Activated CD8-positive, alpha-beta memory T cell treated with anti-CD3 and anti-CD28 coated beads for 36 hours (primary cell): ENCODE results near the gene PKNOX2. TPM values are rescaled to one million over a fixed set of nuclear protein-coding genes. Genes with fewer than 3 reads are reported as not detected.

Experiments
- CTCF ChIA-PET: fragments of 350-600 bp; sonication (Branson Sonifier 250); formaldehyde crosslinking; loops from one replicate; lab custom pipeline; 2021; ENCODE audit warnings: antibody characterized with exemption; lab: Charles Lee
- POLR2A ChIA-PET: fragments of 350-600 bp; sonication (Branson Sonifier 250); formaldehyde crosslinking; loops from one replicate; lab custom pipeline; 2021; ENCODE audit warnings: antibody characterized with exemption; lab: Charles Lee
- total RNA-seq, 2 experiments: library from RNA; stranded (reverse); gene quantifications; one replicate each; pipeline ENCODE4 v1.2.3, GENCODE V29; 2021

PKNOX2 gene
- total RNA-seq, 2 experiments from 2014 or later: not detected

DNA sequence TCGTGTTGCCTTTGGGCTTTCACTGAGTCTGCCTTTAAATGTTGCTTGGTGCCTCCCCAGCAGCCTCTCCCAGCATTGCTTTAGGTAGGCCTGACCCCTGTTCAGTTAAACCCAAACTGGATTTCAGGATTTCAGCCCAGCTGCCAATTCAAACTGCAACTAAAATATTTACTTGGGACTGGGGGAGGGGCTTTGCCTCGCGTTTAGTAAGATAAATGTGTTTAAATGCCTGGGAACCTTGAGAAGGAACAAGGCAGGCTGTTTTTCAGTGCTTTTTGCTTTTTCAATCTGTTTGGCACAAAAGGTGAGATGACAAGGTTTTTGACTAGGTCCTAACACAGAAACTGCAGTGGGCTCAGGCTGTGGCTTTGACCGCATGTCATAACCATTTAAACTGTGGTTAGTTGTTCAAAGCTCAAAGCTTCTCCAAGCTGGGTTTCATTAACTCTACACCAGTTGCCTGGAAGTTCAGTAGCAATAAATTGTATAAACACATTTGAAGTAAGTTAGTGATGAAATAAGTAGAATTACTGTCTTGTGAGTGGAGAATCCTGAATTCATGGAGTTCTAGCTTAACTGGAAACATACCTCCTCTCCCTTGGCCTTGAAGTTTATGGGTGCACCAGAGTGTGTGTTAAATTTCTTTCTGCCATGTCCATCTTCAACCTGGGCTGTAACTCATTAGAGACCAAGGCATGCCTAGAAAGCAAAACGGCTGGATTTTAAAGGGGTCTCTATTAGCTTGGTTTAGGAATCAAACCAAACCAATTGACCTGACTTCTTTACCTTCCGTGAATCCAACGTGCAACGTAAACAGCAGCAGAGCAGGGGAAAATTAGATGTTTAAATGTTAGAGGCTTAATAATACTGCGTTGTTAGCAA, 3.6 kb downstream of the PKNOX2 start:
- POLR2A ChIA-PET: interaction anchor here (0.5 kb wide), 1 partner anchor 216 kb away, joined by 4 read pairs; no protein-coding TSS in a partner anchor
- CTCF ChIA-PET: interaction anchor here (0.6 kb wide), 1 partner anchor 178 kb away, joined by 3 read pairs; no protein-coding TSS in a partner anchor

DNA sequence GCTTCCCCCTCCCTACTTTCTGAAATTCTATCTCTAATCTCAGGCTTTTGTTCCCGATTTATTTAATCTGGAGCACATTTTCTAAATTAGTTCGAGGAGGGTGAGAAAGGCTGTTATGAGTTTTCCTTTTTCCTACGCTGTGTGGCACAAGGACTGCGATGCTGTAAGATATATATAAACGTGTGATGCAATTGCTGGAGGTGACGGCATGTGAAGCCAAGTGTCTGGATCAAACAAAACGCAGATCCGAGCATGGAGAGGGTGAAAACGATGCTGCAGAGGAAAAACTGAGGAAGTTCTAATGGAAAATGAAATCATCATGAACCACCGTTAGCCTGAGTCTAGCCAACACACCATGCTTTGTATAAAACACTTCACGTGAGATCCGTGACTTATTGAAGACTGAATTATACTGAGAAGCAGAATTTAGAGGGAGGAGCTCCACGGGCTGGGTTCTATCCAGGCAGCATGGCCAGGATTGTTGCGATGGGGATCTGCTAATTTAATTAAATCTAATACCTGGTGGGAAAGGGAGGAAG, 4.4 kb downstream of the PKNOX2 start:
- CTCF ChIA-PET: no interaction called here
- POLR2A ChIA-PET: no interaction called here

DNA sequence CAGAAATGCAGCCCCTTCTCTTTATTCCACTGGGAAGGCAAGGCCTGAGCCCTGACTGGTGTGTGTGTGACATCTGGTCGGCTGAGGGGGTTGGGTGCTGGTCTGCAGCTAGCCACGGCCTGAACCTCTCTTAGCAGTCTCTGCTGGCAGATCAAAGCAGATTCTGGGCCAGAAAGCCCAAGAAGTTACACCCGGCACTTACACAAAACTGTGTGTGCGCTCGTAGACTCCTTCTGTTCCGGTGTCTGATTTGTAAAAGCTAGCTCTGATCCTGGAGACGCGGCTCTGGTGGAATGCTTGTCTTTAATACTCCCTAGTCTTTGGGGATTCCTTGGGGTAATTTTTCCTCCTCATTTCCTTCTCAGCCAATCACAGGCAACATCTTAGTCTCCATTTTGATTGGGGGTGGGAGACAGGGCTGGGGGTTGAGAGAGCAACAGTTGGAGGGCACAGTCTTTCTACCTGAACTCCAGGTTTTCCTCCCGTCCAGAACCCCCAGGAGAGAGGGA, 5.5 kb downstream of the PKNOX2 start:
- ChIA-PET CTCF (no interaction called here), POLR2A (no interaction called here)

DNA sequence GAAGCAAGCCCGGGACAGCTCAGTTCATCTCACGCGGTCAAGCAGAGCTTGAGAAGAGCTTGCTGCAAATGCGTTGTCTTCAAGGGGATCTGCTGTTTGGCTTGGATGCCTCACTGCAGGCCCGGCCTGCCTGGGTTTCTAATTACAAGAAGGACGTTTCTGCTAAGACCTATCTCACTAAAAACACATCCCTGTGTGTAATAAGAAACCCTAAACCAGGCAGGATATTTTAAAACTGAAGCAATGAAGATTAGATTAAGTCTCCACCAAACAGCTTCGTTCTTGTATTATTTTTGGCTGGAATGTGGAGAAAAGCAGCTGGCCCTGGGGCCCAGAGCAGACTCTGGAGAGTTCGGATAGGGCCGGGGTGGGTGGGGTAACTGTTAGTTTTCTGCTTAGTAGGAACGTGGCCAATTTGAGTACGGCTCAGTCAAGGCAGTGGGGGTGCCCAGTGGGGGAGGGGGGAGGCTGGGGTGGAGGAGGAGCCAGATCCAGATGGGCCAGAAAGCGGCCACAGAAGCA, 6.0 kb downstream of the PKNOX2 start:
- ChIA-PET POLR2A (no interaction called here), CTCF (no interaction called here)

DNA sequence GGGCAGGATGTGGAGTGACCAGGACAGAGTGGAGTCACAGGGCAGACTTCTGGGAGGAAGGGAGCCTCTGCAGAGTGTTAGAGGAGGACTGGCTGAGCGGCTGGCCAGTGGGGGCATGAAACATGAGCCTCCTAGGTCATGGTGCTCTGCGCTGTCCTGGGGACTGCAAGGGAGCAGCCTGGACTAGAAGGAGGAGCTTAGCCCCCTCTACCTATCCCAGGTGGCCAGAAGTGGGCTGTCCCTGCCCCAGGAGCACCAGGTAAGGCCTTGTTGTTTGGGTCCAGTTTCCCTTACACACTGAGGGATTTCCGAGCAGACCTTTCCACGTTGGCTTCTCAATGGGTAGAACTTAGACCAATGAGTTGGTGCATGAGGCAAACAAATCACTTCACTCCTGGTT, 7.4 kb downstream of the PKNOX2 start:
- ChIA-PET CTCF (no interaction called here), POLR2A (no interaction called here)

DNA sequence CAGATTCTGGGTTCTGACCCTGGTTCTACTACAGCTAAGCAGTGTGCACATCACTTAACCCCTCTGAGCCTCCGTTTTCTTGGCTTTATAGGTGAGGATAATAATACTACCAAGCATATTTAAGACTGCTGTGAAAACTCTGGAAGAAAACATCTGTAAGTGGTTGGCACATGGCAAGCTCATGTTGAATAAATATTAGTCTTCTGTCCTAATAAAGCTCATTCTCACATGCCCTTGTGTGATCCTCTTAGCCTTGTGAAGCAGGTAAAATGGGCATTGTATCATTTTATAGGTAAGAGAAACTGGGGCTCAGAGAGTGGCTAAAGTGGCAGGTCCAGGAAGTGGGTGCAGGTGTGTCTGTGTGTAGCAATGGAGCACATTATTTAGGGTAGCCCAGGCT, 8.5 kb downstream of the PKNOX2 start:
- POLR2A ChIA-PET: no interaction called here
- CTCF ChIA-PET: no interaction called here

DNA sequence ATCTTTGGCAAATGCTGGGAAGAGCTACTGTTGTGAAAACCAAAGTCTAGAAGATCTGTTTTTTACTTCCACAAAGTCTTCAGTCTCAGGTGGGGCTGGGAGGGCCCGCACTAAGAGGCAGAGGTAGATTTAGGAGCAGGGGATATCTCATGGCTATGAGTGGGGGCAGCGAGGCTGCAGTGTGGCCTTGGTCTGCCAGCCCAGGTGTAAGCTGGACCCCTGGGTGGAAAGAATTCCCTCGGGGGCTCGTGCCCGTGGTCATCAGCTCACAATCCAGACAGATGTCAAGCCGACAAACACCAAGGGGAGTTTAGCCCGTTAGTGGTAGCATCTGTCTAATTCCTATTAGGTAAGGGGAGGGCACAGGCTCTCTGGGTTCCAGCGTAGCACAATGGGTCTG, 9.0 kb downstream of the PKNOX2 start:
- POLR2A ChIA-PET: no interaction called here
- CTCF ChIA-PET: no interaction called here

DNA sequence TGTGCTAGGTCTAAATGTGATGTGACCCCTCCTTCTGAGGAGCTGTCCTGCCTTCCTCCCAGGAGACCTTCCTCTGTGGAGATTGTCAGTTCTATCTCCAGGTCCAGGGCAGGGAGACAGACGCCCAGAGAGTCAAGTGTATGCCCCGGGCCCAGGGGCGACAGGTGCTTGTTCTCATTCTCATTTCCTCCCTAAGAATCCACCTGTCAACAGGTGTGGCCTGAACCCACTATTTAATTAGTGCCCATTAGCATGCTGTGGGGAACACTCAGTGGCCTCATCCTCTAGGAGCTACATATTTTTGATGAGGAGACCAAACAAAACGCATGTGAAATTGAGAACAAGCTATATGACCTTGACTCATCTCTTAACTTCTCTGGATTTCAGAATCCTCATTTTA, 9.5 kb downstream of the PKNOX2 start:
- ChIA-PET POLR2A (no interaction called here), CTCF (no interaction called here)

DNA sequence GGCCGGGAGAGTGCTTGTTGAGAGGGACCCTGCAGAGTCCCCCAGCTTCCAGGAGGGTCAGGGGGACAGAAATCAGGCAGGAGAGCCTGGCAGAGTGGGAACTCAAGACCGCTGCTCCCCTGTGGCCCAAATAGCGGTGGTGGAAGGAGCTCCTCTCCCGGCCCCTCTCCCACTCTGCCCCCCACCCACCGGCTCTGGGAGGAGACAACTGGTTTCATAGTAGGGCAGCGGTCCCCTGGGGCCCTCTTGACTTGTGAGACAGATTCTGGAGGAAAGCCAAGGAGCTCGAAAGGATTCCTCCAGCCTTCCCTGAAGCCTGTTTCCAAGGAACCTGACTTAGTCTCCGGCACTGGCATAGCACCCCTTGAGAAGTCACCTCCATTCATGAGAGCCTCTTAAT, 10.1 kb downstream of the PKNOX2 start:
- ChIA-PET CTCF (no interaction called here), POLR2A (no interaction called here)

DNA sequence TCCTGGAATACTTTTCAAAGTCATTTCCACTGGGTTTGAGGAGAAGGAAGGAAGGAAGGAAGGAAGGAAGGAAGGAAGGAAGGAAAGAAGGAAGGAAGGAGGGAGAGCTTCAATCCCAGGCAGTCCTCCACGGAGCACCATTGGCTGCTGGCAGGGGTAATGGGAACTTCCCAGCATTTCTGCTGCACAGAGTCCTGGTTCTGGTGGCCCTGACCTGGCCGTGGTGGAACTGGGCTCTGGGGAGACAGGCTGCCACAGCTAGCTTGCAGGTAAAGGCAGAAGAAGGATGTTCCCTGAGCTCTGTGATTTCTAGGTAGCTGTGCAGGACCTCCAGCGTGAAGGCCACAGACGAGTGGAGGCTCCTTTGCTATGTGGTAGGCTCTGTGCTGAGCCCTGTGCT, 10.6 kb downstream of the PKNOX2 start:
- POLR2A ChIA-PET: no interaction called here
- CTCF ChIA-PET: no interaction called here

DNA sequence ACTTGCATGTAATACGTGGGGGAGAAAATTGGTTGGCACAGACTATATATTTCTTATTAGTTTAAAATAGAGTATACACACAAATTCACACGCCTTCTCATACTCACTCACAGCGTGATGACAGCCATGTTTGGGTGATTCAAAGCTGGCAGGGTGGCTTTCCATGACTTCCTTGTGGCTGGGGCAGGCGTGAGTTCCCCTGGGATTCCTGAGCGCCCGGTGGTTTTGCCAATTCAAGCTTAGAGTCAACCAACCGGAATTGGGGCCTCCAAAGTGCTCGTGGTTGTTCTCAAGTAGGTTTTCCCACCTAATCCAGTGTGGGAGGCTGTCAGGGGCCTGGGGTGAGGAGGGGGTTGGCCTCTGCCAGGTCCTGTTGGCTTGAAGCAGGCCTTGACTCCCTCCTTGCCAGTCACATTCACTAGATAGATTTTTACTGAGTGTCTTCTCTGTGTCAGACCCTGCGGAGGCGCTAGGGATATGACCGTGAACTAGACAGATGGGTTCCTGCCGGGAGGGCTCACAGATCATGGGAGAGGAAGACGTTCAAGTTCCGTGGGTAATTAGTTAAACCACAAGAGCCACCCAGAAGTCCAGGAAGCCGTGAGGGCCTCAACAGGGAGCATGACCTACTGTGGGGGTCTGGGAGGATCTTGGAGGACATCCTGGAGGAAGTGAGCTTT, 11.5 kb downstream of the PKNOX2 start:
- CTCF ChIA-PET: no interaction called here
- POLR2A ChIA-PET: no interaction called here

DNA sequence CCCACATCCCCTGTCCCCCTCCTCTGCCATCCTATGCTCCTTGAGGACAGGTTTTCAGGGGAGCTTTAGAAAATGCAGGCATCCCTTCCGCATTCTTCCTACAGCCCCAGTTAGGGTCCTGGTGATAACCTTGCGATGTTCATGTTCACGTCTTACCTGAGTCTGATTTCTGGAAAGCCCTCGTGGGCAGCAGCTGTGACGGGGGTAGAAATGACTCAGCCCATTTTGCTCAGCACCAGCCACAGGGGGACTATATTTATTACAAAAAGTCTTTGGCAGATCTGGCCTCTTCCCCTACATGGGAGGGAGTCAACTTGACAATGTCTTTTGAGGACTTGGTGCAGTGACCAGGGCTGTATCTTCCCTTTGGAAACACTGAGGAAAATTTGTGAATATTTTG, 12.3 kb downstream of the PKNOX2 start:
- CTCF ChIA-PET: no interaction called here
- POLR2A ChIA-PET: no interaction called here

DNA sequence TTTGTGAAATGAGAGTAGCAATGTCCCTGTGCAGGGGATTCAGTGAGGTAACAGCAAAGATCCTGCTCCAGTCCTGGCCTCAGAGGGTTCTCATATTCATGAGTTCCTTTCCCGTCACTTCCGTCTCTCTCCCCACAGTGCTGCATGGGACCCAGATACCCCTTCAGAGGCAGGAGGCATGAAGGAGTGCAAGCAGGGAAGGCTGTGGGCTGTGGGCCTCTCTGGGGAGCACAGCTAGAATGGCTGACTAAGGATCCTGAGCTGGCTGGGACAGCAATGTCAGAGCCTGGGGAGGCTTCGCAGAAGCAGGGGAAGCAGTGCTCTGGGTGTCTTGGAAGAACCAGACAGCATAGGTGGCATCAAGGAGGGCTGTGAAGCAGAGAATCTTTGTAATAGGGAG, 13.0 kb downstream of the PKNOX2 start:
- ChIA-PET CTCF (no interaction called here), POLR2A (no interaction called here)

DNA sequence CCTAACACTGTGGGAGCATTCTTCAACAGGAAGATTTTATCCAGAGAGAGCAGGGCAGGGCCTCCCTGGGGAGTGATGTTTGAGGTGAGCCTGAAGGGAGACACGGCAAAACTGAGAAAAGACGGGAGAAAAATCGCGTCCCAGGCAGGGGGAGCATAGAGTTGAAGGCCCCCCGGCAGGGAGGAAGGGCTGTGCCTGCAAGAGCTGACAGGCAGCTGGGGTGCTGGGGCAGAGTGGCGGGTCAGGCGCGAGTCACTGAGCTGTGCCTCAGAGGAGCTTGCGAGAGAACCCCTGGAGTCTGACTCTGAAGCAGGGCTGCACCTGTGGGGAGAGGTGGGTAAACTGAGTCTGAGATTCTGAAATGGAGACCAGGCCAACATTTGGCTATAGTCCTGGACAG, 14.8 kb downstream of the PKNOX2 start:
- ChIA-PET POLR2A (no interaction called here), CTCF (no interaction called here)

DNA sequence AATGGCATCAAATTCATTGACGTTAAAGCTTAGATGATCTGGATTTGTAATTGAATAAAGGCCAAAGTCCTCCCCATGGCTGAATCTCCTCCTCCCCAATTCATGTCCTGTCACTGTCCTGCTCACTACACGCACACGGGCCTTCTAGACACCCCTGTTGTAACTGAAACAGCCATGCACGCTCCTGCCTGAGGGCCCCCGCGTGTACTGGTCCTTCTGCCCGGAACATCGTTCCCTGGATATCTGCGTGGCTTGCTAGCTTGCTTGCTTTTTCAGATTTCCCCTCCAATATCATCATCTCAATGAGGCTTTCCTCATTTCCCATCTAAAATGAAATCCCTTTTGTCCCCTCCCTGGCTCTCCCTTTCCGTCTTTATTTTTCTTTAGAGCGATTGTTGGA, 15.3 kb downstream of the PKNOX2 start:
- CTCF ChIA-PET: interaction anchor here (1.0 kb wide), 1 partner anchor 15 kb away, joined by 3 read pairs; no protein-coding TSS in a partner anchor
- POLR2A ChIA-PET: no interaction called here

DNA sequence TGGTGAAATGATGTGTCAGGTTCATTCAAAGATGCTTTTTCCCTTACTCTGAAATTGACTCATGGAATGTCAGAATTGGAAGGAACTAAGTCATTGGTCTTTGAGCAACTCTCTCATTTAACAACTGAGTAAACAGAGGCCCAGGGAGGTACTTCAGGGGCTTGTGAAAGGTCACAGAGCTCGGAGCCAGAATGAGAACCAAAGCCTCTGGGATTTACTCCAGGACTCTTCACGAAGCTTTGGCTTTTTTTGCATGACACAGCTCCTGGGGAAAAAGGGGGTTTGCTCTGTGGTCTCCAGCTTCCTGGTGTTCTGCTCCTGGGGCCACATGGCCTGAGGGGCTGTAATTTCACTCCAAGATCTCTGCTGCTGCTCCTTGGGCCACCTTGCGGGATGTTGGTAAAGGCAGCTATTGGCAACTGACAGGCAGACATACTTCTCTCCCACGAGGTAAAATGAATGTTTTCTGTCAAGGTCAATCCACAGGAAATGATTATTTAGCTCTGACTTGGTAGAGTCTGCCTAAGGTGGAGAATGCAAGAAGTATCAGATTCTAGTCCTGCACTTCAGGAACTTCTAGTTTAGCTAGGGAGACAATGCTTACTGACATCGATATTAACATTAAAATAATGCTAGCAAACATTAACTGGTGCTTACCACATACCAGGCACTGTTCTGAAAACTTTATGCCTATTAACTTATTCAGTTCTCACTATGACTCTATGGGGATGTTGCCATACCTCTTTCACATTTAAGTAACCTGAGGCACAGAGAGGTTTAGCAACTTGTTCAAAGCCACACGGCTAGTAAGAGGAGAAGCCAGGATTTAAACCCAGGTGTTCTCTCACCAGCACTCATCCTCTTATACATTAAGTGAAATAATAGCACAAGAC, 16.1 kb downstream of the PKNOX2 start:
- POLR2A ChIA-PET: no interaction called here

DNA sequence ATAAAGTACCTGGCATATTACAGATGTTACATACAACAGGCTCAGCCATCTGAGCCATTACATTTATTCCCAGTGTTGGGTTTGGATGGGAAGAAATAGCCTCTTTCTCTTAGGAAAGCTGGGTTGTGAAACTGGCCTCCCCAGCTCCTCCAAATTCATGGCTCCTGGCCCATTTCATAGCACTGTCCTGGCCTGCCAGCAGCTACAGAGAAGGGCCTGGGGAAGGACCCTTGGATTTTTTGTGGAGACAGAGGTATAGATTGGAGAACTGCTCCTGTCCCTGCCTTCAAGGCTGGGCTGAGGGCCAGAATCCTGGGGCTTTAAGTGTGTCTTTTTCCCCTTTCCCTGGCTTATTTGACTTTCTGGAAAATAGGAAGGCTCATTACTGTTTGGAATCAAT, 18.0 kb downstream of the PKNOX2 start:
- ChIA-PET CTCF (no interaction called here), POLR2A (no interaction called here)

More for the DNA sequence above, 16.1 kb downstream of the PKNOX2 start:
- CTCF ChIA-PET: interaction anchor here (1.0 kb wide), 1 partner anchor 16 kb away, joined by 3 read pairs; no protein-coding TSS in a partner anchor

DNA sequence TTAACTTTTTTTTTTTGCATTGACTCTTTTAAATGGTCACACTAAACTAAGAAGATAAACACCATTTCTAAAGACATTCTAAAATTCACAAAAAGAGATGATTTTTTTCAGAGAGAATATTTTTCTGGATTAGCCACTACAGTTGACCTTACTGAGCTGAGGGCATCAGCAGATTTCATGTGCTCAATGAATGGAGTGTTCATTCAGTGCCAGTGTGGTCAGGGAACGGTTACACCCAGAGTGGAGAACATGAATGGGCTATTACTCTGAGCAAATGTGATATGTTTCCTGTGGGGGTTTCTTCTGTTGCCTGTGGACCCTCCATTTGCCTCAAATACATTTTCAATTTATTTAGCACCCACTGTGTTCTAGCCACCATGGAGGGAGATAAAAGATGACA, 19.1 kb downstream of the PKNOX2 start:
- POLR2A ChIA-PET: no interaction called here
- CTCF ChIA-PET: no interaction called here

DNA sequence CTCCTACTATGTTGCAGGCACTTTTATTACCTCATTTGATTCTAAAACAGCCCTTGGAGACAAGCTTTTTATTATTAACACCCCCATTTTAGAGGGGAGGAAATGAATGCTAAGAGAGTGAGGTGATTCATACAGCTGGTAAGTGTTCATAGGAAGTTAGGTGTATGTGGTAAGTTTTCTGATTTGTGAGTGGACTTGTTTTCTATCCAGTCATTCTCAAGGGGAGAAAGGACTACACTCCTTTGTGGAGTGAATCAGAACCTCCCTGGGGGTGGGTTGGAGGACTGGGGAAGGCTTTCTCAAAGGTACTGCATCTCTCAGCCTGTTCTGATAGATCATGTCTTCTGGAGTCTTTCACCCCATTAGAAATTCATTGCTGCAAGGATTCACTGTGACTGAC, 23.5 kb downstream of the PKNOX2 start:
- POLR2A ChIA-PET: no interaction called here

More for the DNA sequence above, 23.5 kb downstream of the PKNOX2 start:
- CTCF ChIA-PET: no interaction called here
